Daoy (cell line): Measurements from ENCODE around the gene RAB31. TPM values are rescaled to one million over a fixed set of nuclear protein-coding genes. Genes with fewer than 3 reads are reported as not detected.

ENCODE experiments used
- DNase-seq: peaks from one replicate; pipeline ENCODE4 v3.0.0-alpha.2; 2015; ENCODE audit warnings: low read depth
- total RNA-seq: library from RNA; depleted of rRNA; stranded (reverse); fragments of >200 nt; shearing (Covaris generic); gene quantifications from 2 replicates; pipeline ENCODE4 v1.2.3, GENCODE V29; 2014

Gene RAB31
- total RNA-seq, 1 experiment from 2014 or later = 19.3 TPM

GRCh38 chr18:9863282-9863681 is 155.2 kb downstream of the RAB31 start:
- no peak for DNase-seq

GRCh38 chr18:9865764-9866490 is 157.8 kb downstream of the RAB31 start:
- DNase-seq = no peak

GRCh38 chr18:9866627-9867026 is 158.5 kb downstream of the RAB31 start:
- DNase-seq = no peak

- DNase-seq = no peak
Observed at GRCh38 chr18:9867071-9867594, 159.0 kb downstream of the RAB31 start.

GRCh38 chr18:9868857-9869714 is 161.0 kb downstream of the RAB31 start:
- DNase-seq = peak; percentile 15

GRCh38 chr18:9869715-9870430 is 161.8 kb downstream of the RAB31 start:
- peak; percentile 23 for DNase-seq

GRCh38 chr18:9870431-9871008 is 162.4 kb downstream of the RAB31 start:
- no peak for DNase-seq

- no peak for DNase-seq
Observed at GRCh38 chr18:9871244-9871746, 163.2 kb downstream of the RAB31 start.

- DNase-seq = no peak
Observed at GRCh38 chr18:9872823-9873222, 164.7 kb downstream of the RAB31 start.

GRCh38 chr18:9874728-9875127 is 166.6 kb downstream of the RAB31 start:
- DNase-seq = peak; percentile 14

- no peak for DNase-seq
Observed at GRCh38 chr18:9876212-9876866, 168.2 kb downstream of the RAB31 start.

GRCh38 chr18:9876867-9877654 is 169.0 kb downstream of the RAB31 start:
- DNase-seq = peak; percentile 82

GRCh38 chr18:9877655-9878014 is 169.5 kb downstream of the RAB31 start:
- DNase-seq = no peak

- no peak for DNase-seq
Observed at GRCh38 chr18:9878095-9878494, 170.0 kb downstream of the RAB31 start.

- DNase-seq = no peak
Observed at GRCh38 chr18:9878783-9879242, 170.7 kb downstream of the RAB31 start.

GRCh38 chr18:9884090-9884489 is 176.0 kb downstream of the RAB31 start:
- DNase-seq = no peak

- DNase-seq = no peak
Observed at GRCh38 chr18:9884532-9885140, 176.5 kb downstream of the RAB31 start.

- DNase-seq = no peak
Observed at GRCh38 chr18:9885170-9886004, 177.3 kb downstream of the RAB31 start, which contains the start of gene TXNDC2. TSS of gene TXNDC2 (plus strand) at chr18:9885973. CDS start at chr18:9886681, 708 bp downstream.

GRCh38 chr18:9886005-9886348 is 177.9 kb downstream of the RAB31 start:
- no peak for DNase-seq
